Measurements from ENCODE around the gene STXBP1.

- TF ChIP-seq EZH2 (IDR thresholded peaks at IDR 0.05; ENCODE audit: insufficient read depth, poor library complexity, severe bottlenecking) (no peak), EZH2phosphoT487 (IDR thresholded peaks at IDR 0.05; ENCODE audit: insufficient read depth, low read depth) (no peak)
These were observed 1.5 kb downstream of the STXBP1 start for GRCh38 chr9:127613583-127613954.

Measured in GM23248 (cell line).